Ishikawa (cell line): ENCODE measurements around the gene ABR.

Experiments
- CEBPB ChIP-seq: IDR thresholded peaks from 2 replicates; pipeline ENCODE4 v1.6.1; 2012
- CREB1 ChIP-seq: IDR thresholded peaks from 2 replicates; pipeline ENCODE4 v1.6.1; 2012; ENCODE audit warnings: low read depth
- EGR1 ChIP-seq: IDR thresholded peaks from 2 replicates; pipeline ENCODE4 v1.6.1; 2012
- EP300 ChIP-seq: IDR thresholded peaks from 2 replicates; pipeline ENCODE4 v1.6.1; 2012; ENCODE audit warnings: borderline replicate concordance
- FOXM1 ChIP-seq: IDR thresholded peaks from 2 replicates; pipeline ENCODE4 v1.6.1; 2012; ENCODE audit warnings: low read depth, borderline replicate concordance
- NFIC ChIP-seq: IDR thresholded peaks from 2 replicates; pipeline ENCODE4 v1.6.1; 2012
- RAD21 ChIP-seq: IDR thresholded peaks from 2 replicates; pipeline ENCODE4 v1.6.1; 2012; ENCODE audit warnings: low read depth
- TAF1 ChIP-seq: IDR thresholded peaks from 2 replicates; pipeline ENCODE4 v1.6.1; 2012; ENCODE audit warnings: low read depth, mild to moderate bottlenecking
- TCF12 ChIP-seq: IDR thresholded peaks from 2 replicates; pipeline ENCODE4 v1.6.1; 2012; ENCODE audit warnings: low read depth
- TEAD4 ChIP-seq: IDR thresholded peaks from 2 replicates; pipeline ENCODE4 v1.6.1; 2012
- YY1 ChIP-seq: IDR thresholded peaks from 2 replicates; pipeline ENCODE4 v1.6.1; 2012; ENCODE audit warnings: low read depth
- ZBTB7A ChIP-seq: IDR thresholded peaks from 2 replicates; pipeline ENCODE4 v1.6.1; 2012; ENCODE audit warnings: low read depth
- TF ChIP-seq, protein P1 (sequence below): IDR thresholded peaks from 2 replicates; pipeline ENCODE4 v1.6.1; 2012; ENCODE audit warnings: low read depth, mild to moderate bottlenecking
- TF ChIP-seq, protein P2 (sequence below): IDR thresholded peaks from 2 replicates; pipeline ENCODE4 v1.6.1; 2012
- TF ChIP-seq, protein P3 (sequence below): IDR thresholded peaks from 2 replicates; pipeline ENCODE4 v1.6.1; 2012

ABR gene

DNA sequence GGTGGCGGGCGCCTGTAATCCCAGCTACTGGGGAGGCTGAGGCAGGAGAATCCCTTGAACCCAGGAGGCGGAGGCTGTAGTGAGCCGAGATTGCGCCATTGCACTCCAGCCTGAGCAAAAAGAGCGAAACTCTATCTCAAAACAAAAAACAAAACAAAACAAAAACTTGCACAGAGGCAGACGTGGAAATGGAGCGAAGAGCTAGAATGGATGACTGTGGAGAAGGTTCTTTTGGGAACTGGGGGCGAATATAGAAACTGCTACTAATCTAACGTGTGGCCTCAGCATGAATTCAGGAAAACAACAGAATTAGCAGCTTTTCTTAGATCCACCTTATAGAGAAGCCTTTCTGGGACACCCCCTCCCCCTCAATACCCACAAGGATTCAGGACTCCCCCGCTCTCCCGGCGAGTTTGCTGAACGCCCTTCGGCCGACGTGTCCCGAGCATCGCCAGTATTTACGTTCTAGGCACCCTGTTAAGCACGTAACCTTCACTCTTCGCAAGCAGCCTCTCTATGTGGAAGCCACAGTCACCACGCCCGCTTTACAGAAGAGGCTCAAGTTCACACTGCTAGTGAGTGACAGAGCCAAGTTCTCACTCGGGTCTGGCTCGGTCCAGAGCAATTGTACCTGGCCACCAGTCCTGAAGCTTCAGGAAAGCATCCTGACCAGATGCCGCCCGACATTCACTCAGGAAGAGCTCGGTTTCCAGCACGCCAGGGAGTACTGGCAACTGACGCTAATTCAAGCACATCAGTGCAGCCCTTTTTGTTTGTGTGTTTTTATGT lies 13.3 kb upstream of the ABR start:
- TF ChIP-seq TAF1 (no peak), ZBTB7A (no peak), EP300 (no peak), TEAD4 (no peak), TCF12 (no peak), NFIC (no peak), CREB1 (no peak), YY1 (no peak), FOXM1 (no peak), EGR1 (no peak), RAD21 (no peak)
- TF ChIP-seq, protein P1, sequence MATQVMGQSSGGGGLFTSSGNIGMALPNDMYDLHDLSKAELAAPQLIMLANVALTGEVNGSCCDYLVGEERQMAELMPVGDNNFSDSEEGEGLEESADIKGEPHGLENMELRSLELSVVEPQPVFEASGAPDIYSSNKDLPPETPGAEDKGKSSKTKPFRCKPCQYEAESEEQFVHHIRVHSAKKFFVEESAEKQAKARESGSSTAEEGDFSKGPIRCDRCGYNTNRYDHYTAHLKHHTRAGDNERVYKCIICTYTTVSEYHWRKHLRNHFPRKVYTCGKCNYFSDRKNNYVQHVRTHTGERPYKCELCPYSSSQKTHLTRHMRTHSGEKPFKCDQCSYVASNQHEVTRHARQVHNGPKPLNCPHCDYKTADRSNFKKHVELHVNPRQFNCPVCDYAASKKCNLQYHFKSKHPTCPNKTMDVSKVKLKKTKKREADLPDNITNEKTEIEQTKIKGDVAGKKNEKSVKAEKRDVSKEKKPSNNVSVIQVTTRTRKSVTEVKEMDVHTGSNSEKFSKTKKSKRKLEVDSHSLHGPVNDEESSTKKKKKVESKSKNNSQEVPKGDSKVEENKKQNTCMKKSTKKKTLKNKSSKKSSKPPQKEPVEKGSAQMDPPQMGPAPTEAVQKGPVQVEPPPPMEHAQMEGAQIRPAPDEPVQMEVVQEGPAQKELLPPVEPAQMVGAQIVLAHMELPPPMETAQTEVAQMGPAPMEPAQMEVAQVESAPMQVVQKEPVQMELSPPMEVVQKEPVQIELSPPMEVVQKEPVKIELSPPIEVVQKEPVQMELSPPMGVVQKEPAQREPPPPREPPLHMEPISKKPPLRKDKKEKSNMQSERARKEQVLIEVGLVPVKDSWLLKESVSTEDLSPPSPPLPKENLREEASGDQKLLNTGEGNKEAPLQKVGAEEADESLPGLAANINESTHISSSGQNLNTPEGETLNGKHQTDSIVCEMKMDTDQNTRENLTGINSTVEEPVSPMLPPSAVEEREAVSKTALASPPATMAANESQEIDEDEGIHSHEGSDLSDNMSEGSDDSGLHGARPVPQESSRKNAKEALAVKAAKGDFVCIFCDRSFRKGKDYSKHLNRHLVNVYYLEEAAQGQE = no peak
- TF ChIP-seq, protein P2, sequence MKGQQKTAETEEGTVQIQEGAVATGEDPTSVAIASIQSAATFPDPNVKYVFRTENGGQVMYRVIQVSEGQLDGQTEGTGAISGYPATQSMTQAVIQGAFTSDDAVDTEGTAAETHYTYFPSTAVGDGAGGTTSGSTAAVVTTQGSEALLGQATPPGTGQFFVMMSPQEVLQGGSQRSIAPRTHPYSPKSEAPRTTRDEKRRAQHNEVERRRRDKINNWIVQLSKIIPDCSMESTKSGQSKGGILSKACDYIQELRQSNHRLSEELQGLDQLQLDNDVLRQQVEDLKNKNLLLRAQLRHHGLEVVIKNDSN = no peak
- TF ChIP-seq, protein P3, sequence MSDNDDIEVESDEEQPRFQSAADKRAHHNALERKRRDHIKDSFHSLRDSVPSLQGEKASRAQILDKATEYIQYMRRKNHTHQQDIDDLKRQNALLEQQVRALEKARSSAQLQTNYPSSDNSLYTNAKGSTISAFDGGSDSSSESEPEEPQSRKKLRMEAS = no peak

GRCh38 chr17:1190751-1191331 lies 11.1 kb upstream of the ABR start:
- TF ChIP-seq, protein P1 = no peak
- TF ChIP-seq YY1 = no peak
- TF ChIP-seq EP300 = no peak

GRCh38 chr17:1188812-1189504 lies 9.2 kb upstream of the ABR start:
- no peak for TF ChIP-seq EGR1
- TF ChIP-seq, protein P1 = no peak
- no peak for TF ChIP-seq TEAD4
- no peak for TF ChIP-seq ZBTB7A
- no peak for TF ChIP-seq TCF12
- TF ChIP-seq, protein P2 = no peak
- no peak for TF ChIP-seq RAD21
- TF ChIP-seq, protein P3 = no peak
- no peak for TF ChIP-seq CEBPB
- no peak for TF ChIP-seq TAF1
- TF ChIP-seq YY1 = no peak
- TF ChIP-seq CREB1 = no peak
- TF ChIP-seq NFIC = no peak
- no peak for TF ChIP-seq FOXM1
- no peak for TF ChIP-seq EP300
